ENCODE measurements around the gene SLC8A2. TPM values are rescaled to one million over a fixed set of nuclear protein-coding genes. Genes with fewer than 3 reads are reported as not detected.

SLC8A2 gene
- polyA plus RNA-seq, 2 donors: 0.16 to 0.29 TPM

DNA sequence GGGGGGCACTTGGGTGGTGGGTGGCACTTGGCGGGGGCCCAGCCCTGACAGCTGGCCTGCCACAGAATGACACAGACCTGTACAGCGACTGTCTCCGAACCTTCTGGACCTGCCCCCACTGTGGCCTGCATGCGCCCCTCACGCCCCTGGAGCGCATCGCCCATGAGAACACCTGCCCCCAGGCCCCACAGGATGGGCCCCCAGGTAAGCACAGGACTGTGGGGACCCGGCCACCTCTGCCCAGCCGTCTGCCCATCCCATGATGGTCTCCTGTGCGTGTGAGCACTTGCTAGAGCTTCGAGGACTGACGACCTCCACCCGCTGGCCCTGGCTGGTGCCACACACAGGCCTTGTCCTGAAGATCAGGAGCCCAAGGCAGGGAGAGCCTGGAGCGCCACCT, 90.6 kb downstream of the SLC8A2 start:
- peaks cover 12 to 53% of the 10 kb centered on the region in 2 donors for H3K36me3 ChIP-seq (ENCODE audit: control insufficient read depth in 2 of 2, insufficient read depth in 2 of 2, low read length in 1 of 2)
- no peak overlapping the region for H3K27ac ChIP-seq (ENCODE audit: low read depth in 2 of 2, low read length in 1 of 2)
- H3K4me3 ChIP-seq (ENCODE audit: low read depth in 1 of 2, low read length in 2 of 2): no peak overlapping the region
- H3K4me1 ChIP-seq (ENCODE audit: control insufficient read depth in 2 of 2, insufficient read depth in 2 of 2, low read length in 1 of 2): no peaks in the 10 kb centered on the region
- H3K27me3 ChIP-seq (ENCODE audit: control insufficient read depth in 1 of 2, insufficient read depth in 2 of 2, low read length in 2 of 2): no peaks in the 10 kb centered on the region
- 86 to 88% methylated on average over 14 of the region's 14 CpGs for WGBS, 2 donors
- no peaks in the 10 kb centered on the region for H3K9me3 ChIP-seq (ENCODE audit: control insufficient read depth in 2 of 2, insufficient read depth in 1 of 2, low read depth in 1 of 2, low read length in 1 of 2)

GRCh38 chr19:47380559-47380958, 91.1 kb downstream of the SLC8A2 start:
- Histone ChIP-seq H3K27me3 (ENCODE audit: control insufficient read depth in 1 of 2, insufficient read depth in 2 of 2, low read length in 2 of 2) (no peaks in the 10 kb centered on the region), H3K4me1 (ENCODE audit: control insufficient read depth in 2 of 2, insufficient read depth in 2 of 2, low read length in 1 of 2) (no peaks in the 10 kb centered on the region), H3K4me3 (ENCODE audit: low read depth in 1 of 2, low read length in 2 of 2) (no peak overlapping the region), H3K9me3 (ENCODE audit: control insufficient read depth in 2 of 2, insufficient read depth in 1 of 2, low read depth in 1 of 2, low read length in 1 of 2) (no peaks in the 10 kb centered on the region), H3K36me3 (ENCODE audit: control insufficient read depth in 2 of 2, insufficient read depth in 2 of 2, low read length in 1 of 2) (peaks cover 18 to 59% of the 10 kb centered on the region in 2 donors), H3K27ac (ENCODE audit: low read depth in 2 of 2, low read length in 1 of 2) (no peak overlapping the region)
- WGBS, 2 donors: 94 to 95% methylated on average over 6 of the region's 6 CpGs

DNA sequence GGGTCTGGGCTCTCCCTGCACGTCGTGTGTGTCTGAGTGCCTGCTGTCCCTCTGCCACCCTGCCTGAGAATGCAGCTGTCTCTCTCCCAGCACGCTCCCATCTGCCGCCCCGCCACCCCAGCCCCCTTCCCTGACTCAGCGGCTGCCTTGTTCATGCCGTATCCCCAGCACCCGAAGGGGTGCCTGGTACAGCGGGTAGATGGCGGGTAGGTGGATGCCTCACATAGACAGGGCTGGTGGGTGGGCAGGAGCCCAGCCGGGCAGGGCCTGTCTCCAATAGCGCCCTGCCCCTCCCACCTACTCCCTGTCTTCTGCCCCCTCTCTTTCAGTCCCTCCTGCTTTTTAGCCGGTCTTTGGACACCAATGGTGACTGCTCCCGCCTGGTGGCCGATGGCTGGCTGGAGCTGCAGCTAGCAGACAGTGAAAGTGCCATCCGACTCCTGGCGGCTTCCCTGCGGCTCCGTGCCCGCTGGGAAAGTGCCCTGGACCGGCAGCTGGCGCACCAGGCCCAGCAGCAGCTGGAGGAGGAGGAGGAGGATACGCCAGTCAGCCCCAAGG, 92.2 kb downstream of the SLC8A2 start:
- no peak overlapping the region for H3K4me3 ChIP-seq (ENCODE audit: low read depth in 1 of 2, low read length in 2 of 2)
- 91 to 92% methylated on average over 23 of the region's 23 CpGs for WGBS, 2 donors
- no peaks in the 10 kb centered on the region for H3K27me3 ChIP-seq (ENCODE audit: control insufficient read depth in 1 of 2, insufficient read depth in 2 of 2, low read length in 2 of 2)
- no peaks in the 10 kb centered on the region for H3K9me3 ChIP-seq (ENCODE audit: control insufficient read depth in 2 of 2, insufficient read depth in 1 of 2, low read depth in 1 of 2, low read length in 1 of 2)
- H3K4me1 ChIP-seq (ENCODE audit: control insufficient read depth in 2 of 2, insufficient read depth in 2 of 2, low read length in 1 of 2): no peaks in the 10 kb centered on the region
- H3K36me3 ChIP-seq (ENCODE audit: control insufficient read depth in 2 of 2, insufficient read depth in 2 of 2, low read length in 1 of 2): peaks cover 19 to 70% of the 10 kb centered on the region in 2 donors
- no peak overlapping the region for H3K27ac ChIP-seq (ENCODE audit: low read depth in 2 of 2, low read length in 1 of 2)

GRCh38 chr19:47378246-47378645, 93.4 kb downstream of the SLC8A2 start:
- 92 to 93% methylated on average over 11 of the region's 11 CpGs for WGBS, 2 donors
- no peaks in the 10 kb centered on the region for H3K27me3 ChIP-seq (ENCODE audit: control insufficient read depth in 1 of 2, insufficient read depth in 2 of 2, low read length in 2 of 2)
- H3K4me1 ChIP-seq (ENCODE audit: control insufficient read depth in 2 of 2, insufficient read depth in 2 of 2, low read length in 1 of 2): no peaks in the 10 kb centered on the region
- H3K36me3 ChIP-seq (ENCODE audit: control insufficient read depth in 2 of 2, insufficient read depth in 2 of 2, low read length in 1 of 2): peaks cover 19 to 78% of the 10 kb centered on the region in 2 donors
- H3K4me3 ChIP-seq (ENCODE audit: low read depth in 1 of 2, low read length in 2 of 2): no peak overlapping the region
- H3K27ac ChIP-seq (ENCODE audit: low read depth in 2 of 2, low read length in 1 of 2): no peak overlapping the region
- no peaks in the 10 kb centered on the region for H3K9me3 ChIP-seq (ENCODE audit: control insufficient read depth in 2 of 2, insufficient read depth in 1 of 2, low read depth in 1 of 2, low read length in 1 of 2)

Other genes starting within 250 kb of the SLC8A2 start
- gene BBC3, start 240.7 kb downstream of the SLC8A2 start, polyA plus RNA-seq: 1 to 10 TPM; 1.4 to 1.8 TPM
- gene CCDC9, start 215.4 kb downstream of the SLC8A2 start, polyA plus RNA-seq: 10 to 100 TPM; 12.9 to 22.2 TPM
- gene INAFM1, start 197.0 kb downstream of the SLC8A2 start, polyA plus RNA-seq: 1 to 10 TPM; 5.6 to 7.4 TPM
- gene C5AR1, start 162.0 kb downstream of the SLC8A2 start, polyA plus RNA-seq: under 1 TPM; 0.71 to 0.96 TPM
- under 1 TPM; 0.12 to 0.29 TPM for gene C5AR2, start 139.7 kb downstream of the SLC8A2 start, polyA plus RNA-seq
- 10 to 100 TPM in 1 of 2 donors, 1 to 10 TPM in 1; 9.4 to 15.6 TPM for gene DHX34, start 122.6 kb downstream of the SLC8A2 start, polyA plus RNA-seq
- 1 to 10 TPM; 4.4 to 4.7 TPM for gene MEIS3, start 52.4 kb downstream of the SLC8A2 start, polyA plus RNA-seq
- gene KPTN, start 12.3 kb upstream of the SLC8A2 start, polyA plus RNA-seq: 10 to 100 TPM; 10.8 to 17.2 TPM
- gene NAPA, start 43.2 kb upstream of the SLC8A2 start, polyA plus RNA-seq: 100 to 1,000 TPM; 106 to 110 TPM
- under 1 TPM; 0.06 to 0.14 TPM for gene ZNF541, start 101.3 kb upstream of the SLC8A2 start, polyA plus RNA-seq
- 1 to 10 TPM; 4.0 to 8.5 TPM for gene BICRA, start 137.2 kb upstream of the SLC8A2 start, polyA plus RNA-seq
- gene EHD2, start 241.5 kb upstream of the SLC8A2 start, polyA plus RNA-seq: 10 to 100 TPM; 22.4 to 27.4 TPM